Fibroblast of lung (primary cell): ENCODE data around the gene SNRK.

Experiments
- CTCF ChIP-seq, 2 donors: IDR thresholded peaks in 1 of 2; conservative IDR thresholded peaks in 1 of 2; 1 replicate in 1 of 2; 2 replicates in 1 of 2; pipeline ENCODE4 v1.5.1; 2011 to 2012; ENCODE audit warnings: low read length in 2 of 2, control low read depth in 1 of 2, inconsistent platforms in 1 of 2, low read depth in 1 of 2, mild to moderate bottlenecking in 1 of 2
- EZH2 ChIP-seq: IDR thresholded peaks from 2 replicates; pipeline ENCODE4 v1.5.1; 2012; ENCODE audit warnings: low read length, control low read depth, mild to moderate bottlenecking; ENCODE audit errors: missing control alignments

GRCh38 chr3:43291546-43291945 lies 5.2 kb downstream of the SNRK start:
- no peak for TF ChIP-seq CTCF (conservative IDR thresholded peaks at IDR 0.05 in 1 of 2, IDR thresholded peaks at IDR 0.05 in 1 of 2; ENCODE audit: low read depth in 1 of 2, low read length in 2 of 2)
- TF ChIP-seq EZH2, result no peak
